SK-N-SH treated with all-trans-retinoic acid at 6 μM for 48 hours (cell line): ENCODE results near the gene PRRC2C.

ENCODE experiments used
- ARNTL ChIP-seq: fragments of 450-650 bp; formaldehyde crosslinking; IDR thresholded peaks from 2 replicates; pipeline ENCODE4 v1.5.0; 2020; ENCODE audit warnings: low read depth, mild to moderate bottlenecking, moderate library complexity, borderline replicate concordance
- BACH2 ChIP-seq: fragments of 250-450 bp; sonication (Bioruptor Pico); IDR thresholded peaks from 2 replicates; pipeline ENCODE4 v1.9.0; 2021; ENCODE audit warnings: mild to moderate bottlenecking, borderline replicate concordance
- CREB5 ChIP-seq: fragments of 250-450 bp; sonication (Bioruptor Pico); IDR thresholded peaks from 2 replicates; pipeline ENCODE4 v1.5.1; 2020; ENCODE audit warnings: low read depth, mild to moderate bottlenecking, moderate library complexity
- CSDC2 ChIP-seq: fragments of 250-450 bp; sonication (Bioruptor Pico); IDR thresholded peaks from 2 replicates; pipeline ENCODE4 v1.5.0; 2020; ENCODE audit warnings: mild to moderate bottlenecking, moderate library complexity
- ESRRG ChIP-seq: fragments of 250-450 bp; sonication (Bioruptor Pico); IDR thresholded peaks from 2 replicates; pipeline ENCODE4 v1.6.1; 2021; ENCODE audit warnings: mild to moderate bottlenecking
- ISL1 ChIP-seq: fragments of 250-450 bp; sonication (Bioruptor Pico); IDR thresholded peaks from 2 replicates; pipeline ENCODE4 v2.1.2; 2022; ENCODE audit warnings: mild to moderate bottlenecking, moderate library complexity
- PATZ1 ChIP-seq: fragments of 250-450 bp; sonication (Bioruptor Pico); IDR thresholded peaks from 2 replicates; pipeline ENCODE4 v1.8.0; 2020; ENCODE audit warnings: mild to moderate bottlenecking, moderate library complexity, borderline replicate concordance
- TCF4 ChIP-seq: fragments of 250-450 bp; sonication (Bioruptor Pico); IDR thresholded peaks from 2 replicates; pipeline ENCODE4 v1.8.0; 2021; ENCODE audit warnings: mild to moderate bottlenecking, moderate library complexity, borderline replicate concordance
- TSHZ2 ChIP-seq: fragments of 250-450 bp; sonication (Bioruptor Pico); IDR thresholded peaks from 2 replicates; pipeline ENCODE4 v1.5.0; 2020; ENCODE audit warnings: mild to moderate bottlenecking, moderate library complexity
- ZFP3 ChIP-seq: fragments of 250-450 bp; sonication (Bioruptor Pico); IDR thresholded peaks from 2 replicates; pipeline ENCODE4 v1.5.0; 2020; ENCODE audit warnings: mild to moderate bottlenecking, moderate library complexity
- ZNF70 ChIP-seq: fragments of 450-650 bp; formaldehyde crosslinking; IDR thresholded peaks from 2 replicates; pipeline ENCODE4 v1.5.0; 2020; ENCODE audit warnings: mild to moderate bottlenecking, moderate library complexity

GRCh38 chr1:171495444-171495843 lies 10.1 kb downstream of the PRRC2C start:
- no peak for TF ChIP-seq TCF4
- TF ChIP-seq ESRRG, result no peak
- no peak for TF ChIP-seq ZFP3 (CRISPR knock-in tag)
- TF ChIP-seq BACH2 (CRISPR knock-in tag), result no peak
- no peak for TF ChIP-seq ISL1 (CRISPR knock-in tag)
- no peak for TF ChIP-seq TSHZ2 (CRISPR knock-in tag)
- no peak for TF ChIP-seq ZNF70 (CRISPR knock-in tag)
- no peak for TF ChIP-seq PATZ1 (CRISPR knock-in tag)
- no peak for TF ChIP-seq CREB5 (CRISPR knock-in tag)
- TF ChIP-seq CSDC2 (CRISPR knock-in tag), result no peak
- no peak for TF ChIP-seq ARNTL (CRISPR knock-in tag)
